OCI-LY3 (cell line): Measurements from ENCODE around the gene METTL5.

Source experiments
- CTCF ChIP-seq: fragments of 200-600, 300-600 bp; sonication (generic); IDR thresholded peaks from 2 replicates; pipeline ENCODE4 v1.5.1; 2014; ENCODE audit warnings: antibody characterized with exemption, low read length, low read depth
- EZH2phosphoT487 ChIP-seq: fragments of 200-600 bp; shearing (Covaris generic); IDR thresholded peaks from 2 replicates; pipeline ENCODE4 v1.6.1; 2018; ENCODE audit warnings: antibody characterized with exemption, mixed run types, low read depth

DNA sequence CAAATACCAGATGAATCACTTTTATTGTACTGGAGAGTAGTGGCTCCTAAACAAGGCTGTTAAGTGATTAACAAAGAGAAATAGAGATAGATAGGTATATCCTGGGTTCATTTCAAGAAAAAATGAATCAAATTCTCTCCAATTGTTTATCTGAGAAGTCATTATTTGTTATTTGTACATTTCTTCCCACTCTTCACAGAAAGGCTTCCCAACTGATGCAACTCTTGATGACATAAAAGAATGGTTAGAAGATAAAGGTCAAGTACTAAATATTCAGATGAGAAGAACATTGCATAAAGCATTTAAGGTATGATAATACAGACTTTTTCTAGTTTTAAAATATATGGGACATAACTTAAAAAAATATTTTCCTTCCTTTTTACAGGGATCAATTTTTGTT, 18.1 kb downstream of the METTL5 start:
- TF ChIP-seq CTCF = no peak
- TF ChIP-seq EZH2phosphoT487 = no peak
